Muscle layer of duodenum (tissue), 2 donors: ENCODE measurements around the gene TLL2.

Experiments
- H3K27ac ChIP-seq: one replicate; pipeline ENCODE4 v1.7.0; 2013; ENCODE audit warnings: mild to moderate bottlenecking, low read length
- H3K27me3 ChIP-seq: one replicate; pipeline ENCODE4 v1.7.0; 2013; ENCODE audit warnings: low read depth, mild to moderate bottlenecking, control low read depth, low read length
- H3K36me3 ChIP-seq, 2 donors: one replicate each; pipeline ENCODE4 v1.7.0; 2013; ENCODE audit warnings: low read length in 2 of 2, control low read depth in 1 of 2, mild to moderate bottlenecking in 1 of 2; ENCODE audit not compliant: insufficient read depth in 2 of 2, control insufficient read depth in 1 of 2
- H3K4me1 ChIP-seq, 2 donors: one replicate each; pipeline ENCODE4 v1.7.0; 2013; ENCODE audit warnings: low read length in 2 of 2, mild to moderate bottlenecking in 2 of 2, control low read depth in 1 of 2, moderate library complexity in 1 of 2; ENCODE audit not compliant: insufficient read depth in 2 of 2, control insufficient read depth in 1 of 2
- H3K4me3 ChIP-seq, 2 donors: one replicate each; pipeline ENCODE4 v1.7.0; 2013; ENCODE audit warnings: low read length in 2 of 2, low read depth in 1 of 2, mild to moderate bottlenecking in 1 of 2
- H3K9me3 ChIP-seq, 2 donors: one replicate each; pipeline ENCODE4 v1.7.0; 2013; ENCODE audit warnings: low read length in 2 of 2, control low read depth in 1 of 2, mild to moderate bottlenecking in 1 of 2; ENCODE audit not compliant: control insufficient read depth in 1 of 2
- donor health status: healthy.

TLL2 gene

DNA sequence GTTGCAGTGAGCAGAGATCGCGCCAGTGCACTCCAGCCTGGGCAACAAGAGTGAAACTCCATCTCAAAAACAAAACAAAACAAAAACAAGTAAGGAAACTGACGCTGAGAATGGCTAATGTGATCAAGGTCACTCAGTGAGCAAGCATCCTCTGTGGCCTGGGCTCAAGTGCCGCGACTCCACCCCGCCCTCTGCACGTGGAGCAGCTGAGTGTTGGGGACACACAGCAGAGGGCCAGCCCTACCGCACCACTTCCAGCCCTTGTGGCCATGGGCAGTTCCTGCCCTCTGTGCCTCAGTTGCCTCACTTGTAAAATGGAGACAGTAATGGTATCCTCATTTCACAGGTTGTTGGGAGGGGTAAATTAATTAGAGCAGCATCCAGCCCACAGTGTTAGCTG lies 134.0 kb downstream of the TLL2 start:
- no peak overlapping the region for H3K27ac ChIP-seq
- H3K4me3 ChIP-seq, result no peak overlapping the region
- H3K9me3 ChIP-seq, result no peaks in the 10 kb centered on the region
- no peaks in the 10 kb centered on the region for H3K27me3 ChIP-seq
- no peaks in the 10 kb centered on the region for H3K36me3 ChIP-seq
- H3K4me1 ChIP-seq, result peaks cover 0 to 25% of the 10 kb centered on the region in 2 donors

GRCh38 chr10:96378741-96379140 lies 135.0 kb downstream of the TLL2 start:
- H3K27me3 ChIP-seq, result no peaks in the 10 kb centered on the region
- no peak overlapping the region for H3K27ac ChIP-seq
- H3K36me3 ChIP-seq, result no peaks in the 10 kb centered on the region
- H3K9me3 ChIP-seq, result no peaks in the 10 kb centered on the region
- no peak overlapping the region for H3K4me3 ChIP-seq
- peaks cover 0 to 25% of the 10 kb centered on the region in 2 donors for H3K4me1 ChIP-seq

DNA sequence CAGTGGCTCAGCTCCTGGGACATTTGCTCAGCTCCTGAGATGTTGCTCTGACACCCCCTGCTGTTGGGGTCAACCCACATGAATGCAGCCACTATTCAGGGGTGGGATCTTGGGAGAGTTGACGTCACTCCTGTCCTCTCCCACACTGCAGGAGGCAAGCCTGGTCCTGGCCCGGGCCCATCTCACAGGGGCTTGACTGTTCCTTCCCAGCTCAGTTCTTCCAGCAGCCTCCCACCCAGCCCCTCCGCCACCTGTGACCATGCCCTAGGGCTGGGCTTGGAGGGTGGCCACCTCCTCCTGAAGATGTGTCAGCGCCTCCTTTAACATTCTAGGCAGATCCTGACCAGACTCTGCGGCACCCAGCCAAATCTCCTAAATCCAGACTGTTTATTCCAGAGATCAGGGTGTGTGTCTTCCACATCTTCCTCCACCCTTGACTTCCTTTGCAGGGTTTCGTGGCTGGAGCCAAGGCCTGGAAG lies 135.9 kb downstream of the TLL2 start:
- Histone ChIP-seq H3K36me3 (no peaks in the 10 kb centered on the region), H3K27ac (no peak overlapping the region), H3K4me1 (peaks cover 0 to 25% of the 10 kb centered on the region in 2 donors), H3K9me3 (no peaks in the 10 kb centered on the region), H3K27me3 (no peaks in the 10 kb centered on the region), H3K4me3 (no peak overlapping the region)

- Histone ChIP-seq H3K27me3 (no peaks in the 10 kb centered on the region), H3K36me3 (no peaks in the 10 kb centered on the region), H3K4me1 (peaks cover 0 to 25% of the 10 kb centered on the region in 2 donors), H3K4me3 (no peak overlapping the region), H3K9me3 (no peaks in the 10 kb centered on the region), H3K27ac (no peak overlapping the region)
Measured at GRCh38 chr10:96376483-96376882, 137.2 kb downstream of the TLL2 start.

DNA sequence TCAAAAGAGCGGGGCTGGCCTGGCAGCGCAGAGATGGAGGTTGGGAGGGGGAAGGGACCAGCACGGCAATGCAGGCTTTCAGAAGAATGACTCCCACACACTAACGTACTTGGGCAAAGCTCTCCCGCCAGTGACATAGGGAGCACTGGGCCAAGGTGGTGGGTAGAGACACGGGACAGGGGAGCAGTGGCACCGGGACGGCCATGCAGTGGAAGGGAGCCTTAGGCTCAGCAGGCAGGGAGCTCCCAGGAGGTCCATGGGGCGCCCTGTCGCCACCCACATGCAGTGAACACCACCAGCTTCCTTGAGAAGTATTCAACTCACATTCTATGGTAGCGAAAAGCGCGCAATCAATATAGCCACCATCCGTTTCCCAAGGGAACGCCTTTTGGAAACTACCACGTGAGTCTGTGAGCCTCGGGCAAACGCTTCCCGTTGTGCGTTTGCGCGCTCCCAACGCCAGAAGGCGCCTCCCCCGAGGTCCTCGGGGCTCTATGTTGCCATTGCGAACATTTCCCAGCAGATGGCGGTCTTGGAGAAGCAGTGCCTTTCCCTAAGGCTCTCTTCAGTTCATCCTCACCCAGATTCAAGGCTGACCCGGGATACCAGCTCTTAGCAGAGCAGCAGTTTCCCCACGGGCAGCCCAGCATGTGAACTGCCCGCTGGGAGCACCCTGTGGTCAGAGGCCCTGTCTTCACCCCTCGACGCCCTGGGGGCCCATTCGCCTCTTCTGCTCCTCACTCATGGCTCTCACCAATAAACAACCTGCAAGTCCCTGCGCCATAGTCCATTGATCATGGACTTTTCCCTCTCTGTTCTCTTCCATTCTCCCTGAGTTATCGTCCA lies 138.5 kb downstream of the TLL2 start:
- Histone ChIP-seq H3K27ac (no peak overlapping the region), H3K4me3 (peak overlapping the region; percentile 63 to 64), H3K36me3 (no peaks in the 10 kb centered on the region), H3K27me3 (no peaks in the 10 kb centered on the region), H3K9me3 (no peaks in the 10 kb centered on the region), H3K4me1 (peaks cover 0 to 25% of the 10 kb centered on the region in 2 donors)

GRCh38 chr10:96374639-96374984 lies 139.1 kb downstream of the TLL2 start:
- no peaks in the 10 kb centered on the region for H3K36me3 ChIP-seq
- H3K4me1 ChIP-seq, result peaks cover 0 to 25% of the 10 kb centered on the region in 2 donors
- no peak overlapping the region for H3K27ac ChIP-seq
- H3K4me3 ChIP-seq, result peak overlapping the region in 1 of 2 donors; percentile 63
- no peaks in the 10 kb centered on the region for H3K9me3 ChIP-seq
- H3K27me3 ChIP-seq, result no peaks in the 10 kb centered on the region

DNA sequence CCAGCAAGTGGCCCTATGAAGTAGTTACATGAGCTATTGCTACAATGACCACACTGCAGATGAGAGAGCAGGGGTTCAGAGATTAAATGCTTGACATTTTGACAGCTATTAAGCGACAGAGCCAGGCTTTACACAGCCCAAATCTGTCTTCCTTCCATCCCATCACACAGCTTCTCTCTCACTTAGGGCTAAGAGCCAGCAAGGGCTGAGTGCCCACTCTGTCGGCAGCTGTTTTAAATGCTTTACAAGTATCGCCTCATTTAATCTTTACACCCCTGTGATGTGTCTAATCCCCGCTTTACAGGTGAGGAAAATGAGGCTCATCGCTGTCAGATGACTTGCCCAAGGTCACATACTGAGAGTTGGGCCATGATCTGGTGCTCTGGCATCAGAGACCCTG lies 139.7 kb downstream of the TLL2 start:
- no peak overlapping the region for H3K27ac ChIP-seq

GRCh38 chr10:96371356-96371755 lies 142.4 kb downstream of the TLL2 start:
- Histone ChIP-seq H3K27me3 (no peaks in the 10 kb centered on the region), H3K9me3 (no peaks in the 10 kb centered on the region), H3K4me1 (peaks cover 0 to 8% of the 10 kb centered on the region in 2 donors), H3K27ac (no peak overlapping the region), H3K36me3 (no peaks in the 10 kb centered on the region), H3K4me3 (no peak overlapping the region)

More for the DNA sequence above, 139.7 kb downstream of the TLL2 start:
- no peaks in the 10 kb centered on the region for H3K27me3 ChIP-seq
- no peaks in the 10 kb centered on the region for H3K36me3 ChIP-seq
- H3K9me3 ChIP-seq, result no peaks in the 10 kb centered on the region
- H3K4me1 ChIP-seq, result peaks cover 0 to 24% of the 10 kb centered on the region in 2 donors
- no peak overlapping the region for H3K4me3 ChIP-seq

DNA sequence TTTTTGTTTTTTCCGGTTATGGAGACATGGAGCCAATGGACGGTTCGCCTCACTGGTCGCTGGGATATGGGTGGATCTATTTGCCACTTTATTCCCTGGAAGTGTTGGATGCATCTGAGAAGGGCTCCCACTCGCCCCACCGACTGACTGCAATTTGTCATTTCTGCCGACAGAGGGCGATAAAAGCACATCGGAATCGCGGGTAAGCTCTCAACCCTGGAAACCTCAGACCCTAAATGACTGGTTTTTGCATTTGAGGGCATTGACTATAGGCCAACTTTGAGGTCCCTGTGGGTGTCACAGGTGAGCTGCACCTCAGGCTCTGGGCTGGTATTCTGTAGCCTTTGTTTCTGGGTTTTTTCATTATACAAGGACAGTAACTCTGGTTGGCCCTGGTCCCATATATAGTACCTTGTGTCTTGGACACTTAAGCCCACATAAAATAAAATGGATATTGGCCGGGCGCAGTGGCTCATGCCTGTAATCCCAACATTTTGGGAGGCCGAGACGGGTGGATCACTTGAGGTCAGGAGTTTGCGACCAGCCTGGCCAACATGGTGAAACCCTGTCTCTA lies 143.1 kb downstream of the TLL2 start:
- Histone ChIP-seq H3K4me3 (no peak overlapping the region), H3K36me3 (no peaks in the 10 kb centered on the region), H3K4me1 (peaks cover 0 to 6% of the 10 kb centered on the region in 2 donors), H3K27me3 (no peaks in the 10 kb centered on the region), H3K9me3 (no peaks in the 10 kb centered on the region), H3K27ac (no peak overlapping the region)

GRCh38 chr10:96369890-96370583 lies 143.7 kb downstream of the TLL2 start:
- no peaks in the 10 kb centered on the region for H3K27me3 ChIP-seq
- no peak overlapping the region for H3K27ac ChIP-seq
- no peak overlapping the region for H3K4me3 ChIP-seq
- H3K36me3 ChIP-seq, result no peaks in the 10 kb centered on the region
- H3K4me1 ChIP-seq, result peaks cover 0 to 2% of the 10 kb centered on the region in 2 donors
- no peaks in the 10 kb centered on the region for H3K9me3 ChIP-seq

DNA sequence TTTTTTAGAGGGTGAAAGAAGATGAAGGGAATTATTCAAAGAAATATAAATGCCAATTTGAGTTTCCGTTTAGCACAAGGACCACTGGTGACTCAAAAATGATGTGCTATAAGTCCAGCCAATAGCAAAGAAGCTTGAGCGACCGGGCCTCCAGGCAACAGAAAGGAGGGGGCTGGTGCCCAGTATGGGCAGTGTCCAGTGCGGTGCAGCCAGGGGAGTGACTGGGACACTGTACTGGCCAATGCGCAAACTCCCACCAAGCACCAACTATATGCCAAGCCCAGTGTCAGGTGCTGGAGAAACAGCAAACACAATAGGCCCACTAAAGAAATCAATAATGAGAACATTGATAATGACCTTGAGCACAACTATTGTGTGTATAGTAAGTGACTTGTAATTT lies 144.8 kb downstream of the TLL2 start:
- Histone ChIP-seq H3K9me3 (no peaks in the 10 kb centered on the region), H3K4me1 (no peaks in the 10 kb centered on the region), H3K27ac (no peak overlapping the region), H3K36me3 (no peaks in the 10 kb centered on the region), H3K4me3 (no peak overlapping the region), H3K27me3 (no peaks in the 10 kb centered on the region)
